ENCODE data around the gene MT3. TPM values are rescaled to one million over a fixed set of nuclear protein-coding genes. Genes with fewer than 3 reads are reported as not detected.

MT3 gene
- polyA plus RNA-seq, 1 donor from 2014 or later: not detected

- Mint-ChIP-seq H3K27ac (no peak within 1 kb of the TSS), H3K4me3 (peak within 1 kb of the TSS in 2 of 4 donors; percentile 68 to 83), H3K36me3 (no peaks in the 10 kb centered on the region), H3K4me1 (peaks cover 5 to 15% (median 9%) of the 10 kb centered on the region in 3 donors), H3K27me3 (peaks cover 70% of the 10 kb centered on the region), H3K9me3 (no peaks in the 10 kb centered on the region)
Measured at GRCh38 chr16:56637814-56638750, 48.8 kb downstream of the MT3 start, which contains the start of gene MT1A. MT1A (plus strand) TSS chr16:56638666; CDS start chr16:56638739, 73 bp downstream.

DNA sequence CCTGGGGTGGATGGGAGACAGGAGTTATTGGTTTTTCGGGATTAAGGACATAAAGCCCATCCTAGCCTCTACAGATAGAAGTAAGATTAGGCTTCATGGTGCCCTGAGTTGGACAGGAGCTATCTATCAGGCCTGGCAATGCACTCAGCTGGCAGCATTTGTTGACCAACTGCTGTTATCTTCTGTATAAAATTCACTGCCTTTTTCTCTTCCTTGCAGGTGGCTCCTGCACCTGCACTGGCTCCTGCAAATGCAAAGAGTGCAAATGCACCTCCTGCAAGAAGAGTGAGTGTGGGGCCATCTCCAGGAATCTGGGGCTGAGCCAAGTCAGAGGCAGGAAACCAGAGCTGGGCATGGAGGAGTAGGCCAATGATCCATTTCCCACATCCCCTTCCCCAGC, 49.7 kb downstream of the MT3 start:
- Mint-ChIP-seq H3K9me3 (no peaks in the 10 kb centered on the region), H3K27ac (no peak overlapping the region), H3K36me3 (no peaks in the 10 kb centered on the region), H3K27me3 (peaks cover 61% of the 10 kb centered on the region), H3K4me1 (peaks cover 11 to 21% (median 15%) of the 10 kb centered on the region in 3 donors), H3K4me3 (peak overlapping the region in 1 of 4 donors; percentile 68)

DNA sequence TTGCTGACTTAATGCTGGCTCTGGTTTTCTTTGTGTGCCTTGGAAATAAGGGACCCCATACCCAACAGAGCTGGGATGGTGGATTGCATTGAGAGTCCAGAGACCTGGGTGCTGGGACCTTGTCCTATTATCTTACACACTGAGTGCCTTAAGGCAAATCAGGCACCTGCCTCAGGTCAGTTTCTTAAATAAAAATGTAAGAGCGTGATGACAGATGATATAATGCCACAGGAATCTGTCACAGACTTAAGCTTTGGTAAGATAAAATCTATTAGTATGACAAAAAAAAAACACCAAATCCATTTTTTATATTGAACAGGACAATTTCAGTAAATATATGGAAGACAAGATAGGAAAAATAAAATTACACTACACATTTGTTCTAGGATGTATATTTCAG, 50.7 kb downstream of the MT3 start:
- Mint-ChIP-seq H3K36me3 (no peaks in the 10 kb centered on the region), H3K4me1 (peaks cover 7 to 18% (median 13%) of the 10 kb centered on the region in 3 donors), H3K27me3 (peaks cover 54% of the 10 kb centered on the region), H3K9me3 (no peaks in the 10 kb centered on the region), H3K4me3 (no peak overlapping the region), H3K27ac (no peak overlapping the region)

Other genes starting within 250 kb of the MT3 start
- gene AMFR, start 164.0 kb upstream of the MT3 start, polyA plus RNA-seq: 58.7 TPM
- 57.2 TPM for gene NUDT21, start 138.2 kb upstream of the MT3 start, polyA plus RNA-seq
- gene OGFOD1, start 138.0 kb upstream of the MT3 start, polyA plus RNA-seq: 65.8 TPM
- gene BBS2, start 69.5 kb upstream of the MT3 start, polyA plus RNA-seq: 18.2 TPM
- gene MT4, start 24.5 kb upstream of the MT3 start, polyA plus RNA-seq: not detected
- gene MT2A, start 19.1 kb downstream of the MT3 start, polyA plus RNA-seq: 40.8 TPM
- 0.49 TPM for gene MT1E, start 36.3 kb downstream of the MT3 start, polyA plus RNA-seq
- not detected for gene MT1M, start 43.1 kb downstream of the MT3 start, polyA plus RNA-seq
- gene MT1A, start 49.1 kb downstream of the MT3 start, polyA plus RNA-seq: not detected
- gene MT1B, start 62.4 kb downstream of the MT3 start, polyA plus RNA-seq: not detected
- 9.7 TPM for gene MT1F, start 68.4 kb downstream of the MT3 start, polyA plus RNA-seq
- not detected for gene MT1G, start 78.5 kb downstream of the MT3 start, polyA plus RNA-seq
- not detected for gene MT1H, start 80.3 kb downstream of the MT3 start, polyA plus RNA-seq
- gene MT1X, start 92.9 kb downstream of the MT3 start, polyA plus RNA-seq: 14.2 TPM
- gene NUP93, start 140.6 kb downstream of the MT3 start, polyA plus RNA-seq: 60.6 TPM

All from IgD-negative memory B cell (primary cell).